GM12878 (cell line): ENCODE measurements around the gene PJA2. TPM values are rescaled to one million over a fixed set of nuclear protein-coding genes. Genes with fewer than 3 reads are reported as not detected.

Experiments used
- ATAC-seq: fragments of 200-7000 bp; cut with Tn5 transposase; 3 replicates; pipeline ENCODE4 v1.9.1; 2020; ENCODE audit warnings: mild to moderate bottlenecking, moderate library complexity
- BruUV-seq: library from RNA; stranded (reverse); fragments of 400-500 nt; replicated peaks from 2 replicates; lab custom pipeline; 2021; lab: Mats Ljungman, UMichigan
- CTCF ChIA-PET: fragments of 300-600 bp; sonication (Branson Sonifier 250); formaldehyde crosslinking; extraction: SDS; loops from one replicate; lab custom pipeline; 2021; ENCODE audit warnings: inconsistent platforms; lab: Yijun Ruan, JAX
- POLR2A ChIA-PET: fragments of 350-600 bp; formaldehyde crosslinking; extraction: SDS; loops from one replicate; lab custom pipeline; 2021; ENCODE audit warnings: inconsistent platforms; lab: Charles Lee
- RAD21 ChIA-PET: fragments of 300-600 bp; sonication (Branson Sonifier 250); formaldehyde crosslinking; loops from one replicate; lab custom pipeline; 2023; ENCODE audit warnings: antibody characterized with exemption; ENCODE audit not compliant: unreplicated experiment; lab: Charles Lee
- SMC1A ChIA-PET: fragments of 300-600 bp; sonication (Branson Sonifier 250); formaldehyde crosslinking; loops from one replicate; lab custom pipeline; 2023; ENCODE audit not compliant: unreplicated experiment, uncharacterized antibody; lab: Charles Lee
- DNase-seq: peaks from one replicate; pipeline ENCODE4 v3.0.0-alpha.2; 2011; ENCODE audit warnings: low read depth, low spot score
- FAIRE-seq: peaks from 3 replicates; lab custom pipeline; 2011; peaks lifted over from hg19 to GRCh38; lab: Jason Lieb, UNC
- H2AFZ ChIP-seq: 2 replicates; pipeline ENCODE4 v1.6.0; 2011; ENCODE audit warnings: low read depth, low read length, control low read depth; ENCODE audit not compliant: control insufficient read depth
- H3K27ac ChIP-seq: 2 replicates; pipeline ENCODE4 v1.5.1; 2011; ENCODE audit warnings: control low read depth; ENCODE audit not compliant: control insufficient read depth, insufficient read depth
- H3K27me3 ChIP-seq, 2 experiments: replicated peaks in 1 of 2; 2 replicates each; pipeline versions ENCODE4 v1.6.0 to v1.6.1; 2011; ENCODE audit warnings: low read length in 1 of 2; ENCODE audit not compliant: control insufficient read depth in 2 of 2, insufficient read depth in 2 of 2
- H3K36me3 ChIP-seq, 2 experiments: 2 replicates each; pipeline ENCODE4 v1.5.1; 2011; ENCODE audit warnings: low read length in 1 of 2; ENCODE audit not compliant: control insufficient read depth in 2 of 2, insufficient read depth in 2 of 2
- H3K4me1 ChIP-seq: 2 replicates; pipeline ENCODE4 v1.6.1; 2011; ENCODE audit warnings: mild to moderate bottlenecking, low read length, moderate library complexity, mixed read lengths; ENCODE audit not compliant: control insufficient read depth, insufficient read depth
- H3K4me2 ChIP-seq: 2 replicates; pipeline ENCODE4 v1.6.0; 2011; ENCODE audit warnings: control low read depth; ENCODE audit not compliant: control insufficient read depth, insufficient read depth
- H3K4me3 ChIP-seq: fragments of 200-600 bp; sonication (generic); 2 replicates; pipeline ENCODE4 v1.5.1; 2016
- H3K79me2 ChIP-seq: 2 replicates; pipeline ENCODE4 v1.6.0; 2011; ENCODE audit warnings: low read length; ENCODE audit not compliant: control insufficient read depth, insufficient read depth
- H3K9ac ChIP-seq: 2 replicates; pipeline ENCODE4 v1.8.0; 2011; ENCODE audit warnings: low read length, control low read depth, mixed read lengths; ENCODE audit not compliant: control insufficient read depth, insufficient read depth
- H3K9me3 ChIP-seq: replicated peaks from 3 replicates; pipeline ENCODE4 v1.5.1; 2011; ENCODE audit warnings: mild to moderate bottlenecking, low read length; ENCODE audit not compliant: control insufficient read depth, insufficient read depth
- H4K20me1 ChIP-seq: 2 replicates; pipeline ENCODE4 v1.6.0; 2011; ENCODE audit not compliant: control insufficient read depth, insufficient read depth
- CHD4 ChIP-seq: fragments of 200-600 bp; sonication (generic); IDR thresholded peaks from 2 replicates; pipeline ENCODE4 v1.6.1; 2016; ENCODE audit warnings: mild to moderate bottlenecking
- CREM ChIP-seq: IDR thresholded peaks from 2 replicates; pipeline ENCODE4 v1.6.1; 2014; ENCODE audit warnings: antibody characterized with exemption, low read depth
- FOS ChIP-seq: IDR thresholded peaks from 3 replicates; pipeline ENCODE4 v1.6.1; 2011; ENCODE audit warnings: borderline replicate concordance; ENCODE audit not compliant: insufficient read length; ENCODE audit errors: extremely low read depth
- JUNB ChIP-seq: IDR thresholded peaks from 2 replicates; pipeline ENCODE4 v1.6.1; 2016; ENCODE audit warnings: antibody characterized with exemption, mild to moderate bottlenecking
- MEF2A ChIP-seq: IDR thresholded peaks from 2 replicates; pipeline ENCODE4 v1.6.1; 2011; ENCODE audit warnings: low read depth, mild to moderate bottlenecking, low read length, moderate library complexity; ENCODE audit not compliant: insufficient read depth
- NRF1 ChIP-seq: conservative IDR thresholded peaks from 2 replicates; pipeline ENCODE4 v1.6.1; 2011; ENCODE audit warnings: mild to moderate bottlenecking, low read depth, low read length, improper control_type of control experiment
- POU2F2 ChIP-seq: IDR thresholded peaks from 3 replicates; pipeline ENCODE4 v1.6.1; 2011; ENCODE audit warnings: low read depth, mild to moderate bottlenecking, low read length, borderline replicate concordance
- RAD21 ChIP-seq: IDR thresholded peaks from 2 replicates; pipeline ENCODE4 v1.6.1; 2011; ENCODE audit warnings: mild to moderate bottlenecking, low read depth, low read length, moderate library complexity; ENCODE audit not compliant: insufficient read depth
- SMAD5 ChIP-seq: IDR thresholded peaks from 2 replicates; pipeline ENCODE4 v1.6.1; 2016; ENCODE audit warnings: antibody characterized with exemption, low read depth
- TCF12 ChIP-seq: IDR thresholded peaks from 2 replicates; pipeline ENCODE4 v1.6.1; 2011; ENCODE audit warnings: low read depth, mild to moderate bottlenecking, low read length
- WGBS: methylation state at CpG from one replicate; pipeline ENCODE4 v1.1.6; 2016; ENCODE audit warnings: low lambda C conversion rate; ENCODE audit not compliant: insufficient replicate concordance, insufficient coverage; ENCODE audit errors: missing lambda C conversion rate; 5-methylcytosine and 5-hydroxymethylcytosine counted together
- in situ Hi-C: fragments of 300-500 bp; cut with MboI; formaldehyde crosslinking; loops from 9 replicates; pipeline ENCODE4 v1.14.3; 2018; ENCODE audit warnings: mixed read lengths
- intact Hi-C: fragments of 100-400 bp; cut with micrococcal nuclease; formaldehyde crosslinking; loops from one replicate; pipeline ENCODE4 v1.14.2; 2022; ENCODE audit not compliant: unreplicated experiment
- polyA plus RNA-seq, 11 experiments: library from polyadenylated mRNA; depleted of rRNA in 4 of 11; unstranded in 6 of 11; stranded (reverse) in 5 of 11; fragments of >200 nt; fragmentation: Nextera tagmentation in 4 of 11; fragmentation: Illumina TruSeq in 1 of 11; extraction: Ambion mirVana in 4 of 11; extraction: Trizol in 1 of 11; gene quantifications; 1 replicate in 1 of 11; 2 replicates in 10 of 11; pipeline versions ENCODE4 v1.2.1 to v1.2.3, GENCODE V29; 2011 to 2016; ENCODE audit warnings: inconsistent platforms in 2 of 11, missing spikeins in 2 of 11, low read depth in 1 of 11
- total RNA-seq, 4 experiments: library from RNA; depleted of rRNA in 3 of 4; stranded (reverse); fragments of >200 nt in 3 of 4; fragmentation: Illumina TruSeq in 1 of 4; extraction: Trizol in 1 of 4; gene quantifications; 2 replicates each; pipeline versions ENCODE4 v1.2.1 to v1.2.3, GENCODE V29; 2013 to 2021
- TF ChIP-seq, protein P1 (sequence below): fragments of 450-650 bp; IDR thresholded peaks from 2 replicates; pipeline ENCODE4 v1.6.1; 2017; ENCODE audit warnings: borderline replicate concordance

The PJA2 gene
- total and polyA plus RNA-seq, 10 of the 15 experiments (the other 5 are each of a cell fraction or from before 2014, with no cell fraction given) = 27.8 to 93.4 (median 47.8) TPM

DNA sequence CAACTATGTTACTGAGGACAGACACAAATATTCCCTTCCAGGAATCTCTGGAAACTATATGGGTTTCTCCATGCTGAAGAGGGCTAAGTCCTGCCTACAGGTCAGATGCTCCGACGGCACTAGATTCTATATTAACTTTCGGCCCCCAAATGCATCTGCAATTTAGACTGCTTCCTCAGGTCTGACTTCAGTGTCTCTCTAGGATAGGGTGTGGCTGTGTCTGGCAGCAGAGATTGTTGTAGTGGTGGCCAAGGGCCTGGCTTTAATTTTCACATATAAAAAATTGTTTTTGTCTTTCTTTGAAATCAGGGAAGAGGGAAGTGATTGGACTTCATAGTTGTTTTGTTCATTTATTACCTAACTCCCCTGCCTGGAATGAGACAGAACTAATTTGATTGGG is 101.8 kb downstream of the PJA2 start:
- intact Hi-C loops = no loop called here
- H4K20me1 ChIP-seq = no peaks in the 10 kb centered on the region
- RAD21 ChIA-PET = no interaction called here
- no peak overlapping the region for H3K4me3 ChIP-seq
- no peak for TF ChIP-seq TCF12
- no peak for TF ChIP-seq JUNB
- TF ChIP-seq, protein P1, sequence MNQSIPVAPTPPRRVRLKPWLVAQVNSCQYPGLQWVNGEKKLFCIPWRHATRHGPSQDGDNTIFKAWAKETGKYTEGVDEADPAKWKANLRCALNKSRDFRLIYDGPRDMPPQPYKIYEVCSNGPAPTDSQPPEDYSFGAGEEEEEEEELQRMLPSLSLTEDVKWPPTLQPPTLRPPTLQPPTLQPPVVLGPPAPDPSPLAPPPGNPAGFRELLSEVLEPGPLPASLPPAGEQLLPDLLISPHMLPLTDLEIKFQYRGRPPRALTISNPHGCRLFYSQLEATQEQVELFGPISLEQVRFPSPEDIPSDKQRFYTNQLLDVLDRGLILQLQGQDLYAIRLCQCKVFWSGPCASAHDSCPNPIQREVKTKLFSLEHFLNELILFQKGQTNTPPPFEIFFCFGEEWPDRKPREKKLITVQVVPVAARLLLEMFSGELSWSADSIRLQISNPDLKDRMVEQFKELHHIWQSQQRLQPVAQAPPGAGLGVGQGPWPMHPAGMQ = no peak
- no peak for TF ChIP-seq POU2F2
- no peak for TF ChIP-seq SMAD5
- no peak for TF ChIP-seq FOS
- no peak for TF ChIP-seq NRF1
- TF ChIP-seq MEF2A = no peak
- no peak for TF ChIP-seq RAD21
- TF ChIP-seq CHD4 = no peak
- TF ChIP-seq CREM = no peak
- no peaks in the 10 kb centered on the region for H3K27me3 ChIP-seq
- no peak overlapping the region for H3K4me2 ChIP-seq
- BruUV-seq = no TSS peak
- SMC1A ChIA-PET = interaction anchor here (0.7 to 1.8 kb wide), 3 partner anchors 19 to 157 kb away, joined by 3 to 4 read pairs (median 3); no protein-coding TSS in a partner anchor
- DNase-seq = no peak
- no peak for FAIRE-seq
- no peak for ATAC-seq
- H3K36me3 ChIP-seq = no peaks in the 10 kb centered on the region
- no peaks in the 10 kb centered on the region for H3K79me2 ChIP-seq
- CTCF ChIA-PET = no interaction called here
- 74% methylated on average over 3 of the region's 3 CpGs for WGBS
- no peaks in the 10 kb centered on the region for H3K9me3 ChIP-seq
- no peak overlapping the region for H3K9ac ChIP-seq
- no peaks in the 10 kb centered on the region for H3K4me1 ChIP-seq
- no peak overlapping the region for H2AFZ ChIP-seq
- H3K27ac ChIP-seq = no peak overlapping the region
- POLR2A ChIA-PET = no interaction called here
- in situ Hi-C loops = no loop called here
